ENCODE results near the gene SEMA4F.
"Not testable (repeated sequence)": the region's sequence is repeated elsewhere in the genome, so short reads cannot be mapped to it uniquely, and the experiment has no call there.

GRCh38 chr2:74630454-74630853 lies 23.6 kb upstream of the SEMA4F start:
- TF ChIP-seq CTCF (IDR thresholded peaks at IDR 0.05; ENCODE audit: low read depth, low read length); EZH2phosphoT487 (IDR thresholded peaks at IDR 0.05; ENCODE audit: low read depth): not testable (repeated sequence)

All from OCI-LY3 (cell line).